ENCODE data around the gene STRN3. TPM values are rescaled to one million over a fixed set of nuclear protein-coding genes. Genes with fewer than 3 reads are reported as not detected.

The STRN3 gene
- total and polyA plus RNA-seq, 2 of the 8 experiments (the other 6 are each of a cell fraction or from before 2014, with no cell fraction given), result 8.7 to 38.1 TPM

DNA sequence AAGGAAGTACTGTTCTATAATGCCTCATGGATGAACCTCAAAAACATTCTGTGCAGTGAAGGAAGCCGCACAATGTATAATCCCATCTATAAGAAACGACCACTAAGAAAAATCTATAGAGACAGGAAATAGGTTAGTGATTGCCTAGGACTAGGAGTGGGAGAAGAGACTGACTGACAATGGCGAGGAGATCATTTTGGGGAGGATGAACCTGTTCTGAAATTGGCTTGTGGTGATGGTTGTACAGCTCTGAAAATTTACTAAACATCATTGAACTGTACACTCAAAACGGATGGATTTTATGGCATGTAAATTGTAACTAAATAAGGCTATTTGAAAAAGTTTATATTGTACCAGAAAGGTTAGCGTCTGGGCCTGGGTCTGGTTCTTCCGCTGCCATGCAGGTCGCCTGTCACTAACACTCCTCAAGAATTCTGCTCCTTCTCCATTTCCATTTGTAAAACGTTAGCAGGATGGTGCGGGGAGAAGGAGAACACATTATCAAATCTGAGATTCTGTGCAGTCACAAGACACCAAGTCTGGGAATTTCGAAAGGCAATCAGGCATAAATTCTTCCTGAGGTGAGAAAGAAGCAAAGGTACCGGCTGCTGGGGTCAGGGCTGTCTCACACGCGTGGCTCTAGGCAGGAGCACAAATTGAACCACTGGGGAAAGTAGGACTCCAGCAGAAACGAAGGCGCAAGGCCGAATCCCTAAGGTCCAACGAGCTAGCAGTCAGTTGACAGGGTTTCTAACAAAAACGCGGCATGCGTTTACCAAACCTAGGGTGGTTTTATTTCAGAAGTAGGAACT is 152.7 kb downstream of the STRN3 start:
- H3K23me2 ChIP-seq (ENCODE audit: low read depth, low read length), result peaks cover 15% of the 10 kb centered on the region; the same call in 1 of the 2 replicates
- H2AK5ac ChIP-seq (ENCODE audit: low read depth, low read length), result no peak overlapping the region
- H2BK5ac ChIP-seq (ENCODE audit: low read depth, low read length), result 0 out of 2 replicates have a peak overlapping the region, but pooled peaks have one; percentile 40
- H4K20me1 ChIP-seq (replicated peaks in 1 of 2; ENCODE audit: control insufficient read depth in 1 of 2, insufficient read depth in 2 of 2, low read length in 2 of 2), result no peaks in the 10 kb centered on the region
- ChIA-PET CTCF (ENCODE audit: partially characterized antibody) (no interaction called here), POLR2A (ENCODE audit: partially characterized antibody) (interaction anchor here (0.6 to 1.3 kb wide), 3 partner anchors 18 to 251 kb away, joined by 3 to 4 read pairs (median 3); partner anchors contain the start of genes SCFD1 and STRN3)
- DNase-seq (ENCODE audit: low read depth in 1 of 2, low spot score in 2 of 2) (no peak), FAIRE-seq (no peak)
- no peak overlapping the region for H3K14ac ChIP-seq (ENCODE audit: insufficient read length)
- H3K56ac ChIP-seq (replicated peaks; ENCODE audit: insufficient read length, low read depth, low read length), result no peak overlapping the region
- H3K4me1 ChIP-seq (replicated peaks in 1 of 4; ENCODE audit: control insufficient read depth in 3 of 4, insufficient read depth in 4 of 4, low read length in 3 of 4), result peaks cover 1 to 23% (median 12%) of the 10 kb centered on the region in 4 experiments
- H3K4me3 ChIP-seq (ENCODE audit: extremely low read depth in 1 of 4, insufficient read depth in 2 of 4, low read depth in 3 of 4, low read length in 4 of 4), result peak overlapping the region; percentile 36 to 68 (median 56)
- no peaks in the 10 kb centered on the region for H3K9me3 ChIP-seq (ENCODE audit: insufficient read depth in 2 of 2, low read depth in 1 of 2, low read length in 1 of 2)
- 0 out of 2 replicates have a peak overlapping the region, but pooled peaks have one; percentile 55 for H2BK20ac ChIP-seq (ENCODE audit: low read length)
- no peaks in the 10 kb centered on the region; a peak in 1 of 4 replicates for H3K79me2 ChIP-seq (ENCODE audit: control insufficient read depth in 1 of 2, insufficient read depth in 2 of 2, low read length in 2 of 2)
- no peak overlapping the region for H3K9ac ChIP-seq (replicated peaks in 1 of 4; ENCODE audit: extremely low read depth in 1 of 4, low read depth in 3 of 4, low read length in 3 of 4)
- H3K4me2 ChIP-seq (ENCODE audit: insufficient read depth in 1 of 2, low read depth in 2 of 2, low read length in 2 of 2), result peak overlapping the region; percentile 89 to 94
- peak overlapping the region; percentile 76; the same call in 1 of the 2 replicates for H2BK15ac ChIP-seq (ENCODE audit: low read length)
- no peak overlapping the region for H3K4ac ChIP-seq (replicated peaks; ENCODE audit: insufficient read length, low read depth, low read length)
- peak overlapping the region; percentile 79 for H2AFZ ChIP-seq (ENCODE audit: low read length)
- H4K91ac ChIP-seq (replicated peaks; ENCODE audit: insufficient read length, low read length), result no peak overlapping the region
- no peak overlapping the region for H2BK12ac ChIP-seq (ENCODE audit: low read depth, low read length)
- peak overlapping the region; percentile 53; the same call in 1 of the 2 replicates for H3K18ac ChIP-seq (ENCODE audit: extremely low read depth, low read length)
- no peak overlapping the region for H4K5ac ChIP-seq (ENCODE audit: insufficient read length, low read depth, low read length)
- WGBS, 2 experiments (ENCODE audit: extremely low coverage in 1 of 2, insufficient coverage in 1 of 2, insufficient read length in 1 of 2, insufficient replicate concordance in 2 of 2, low coverage in 1 of 2, low lambda C conversion rate in 2 of 2, missing lambda C conversion rate in 1 of 2), result 51% methylated on average over 20 of the region's 20 CpGs; no CpG with 5 or more reads in 1 of the 2 experiments
- H4K8ac ChIP-seq (ENCODE audit: extremely low read depth, insufficient read depth, low read length), result no peak overlapping the region
- no peak overlapping the region for H2BK120ac ChIP-seq (replicated peaks; ENCODE audit: low read depth, low read length)
- no peak overlapping the region for H3K27ac ChIP-seq (ENCODE audit: low read depth, low read length)
- H3K23ac ChIP-seq (ENCODE audit: insufficient read length), result no peak overlapping the region
- H3K79me1 ChIP-seq (ENCODE audit: low read depth, low read length), result no peaks in the 10 kb centered on the region
- H3K36me3 ChIP-seq (ENCODE audit: control insufficient read depth in 2 of 4, insufficient read depth in 4 of 4, low read length in 3 of 4), result peaks cover 0 to 4% (median 0%) of the 10 kb centered on the region in 4 experiments; a peak in 1 of 8 replicates
- H3K27me3 ChIP-seq (replicated peaks in 1 of 4; ENCODE audit: control insufficient read depth in 3 of 4, extremely low read depth in 1 of 4, insufficient read depth in 3 of 4, low read length in 3 of 4), result peaks cover 14 to 39% (median 32%) of the 10 kb centered on the region in 4 experiments
- TF ChIP-seq CTCF (IDR thresholded peaks at IDR 0.05; ENCODE audit: control extremely low read depth in 1 of 3, insufficient read depth in 1 of 3, low read depth in 1 of 3, low read length in 3 of 3) (no peak), CREB1 (IDR thresholded peaks at IDR 0.05) (no peak), SIX5 (IDR thresholded peaks at IDR 0.05; ENCODE audit: low read depth, low read length) (no peak), CHD2 (IDR thresholded peaks at IDR 0.05; ENCODE audit: low read length) (no peak), RAD21 (IDR thresholded peaks at IDR 0.05 in 1 of 2, conservative IDR thresholded peaks at IDR 0.05 in 1 of 2; ENCODE audit: low read depth in 2 of 2, low read length in 2 of 2) (no peak), CEBPB (IDR thresholded peaks at IDR 0.05; ENCODE audit: low read depth, low read length) (no peak), BRCA1 (IDR thresholded peaks at IDR 0.05; ENCODE audit: low read depth, low read length) (no peak), MAFK (IDR thresholded peaks at IDR 0.05; ENCODE audit: low read depth, low read length) (no peak)
- TF ChIP-seq, protein P1, sequence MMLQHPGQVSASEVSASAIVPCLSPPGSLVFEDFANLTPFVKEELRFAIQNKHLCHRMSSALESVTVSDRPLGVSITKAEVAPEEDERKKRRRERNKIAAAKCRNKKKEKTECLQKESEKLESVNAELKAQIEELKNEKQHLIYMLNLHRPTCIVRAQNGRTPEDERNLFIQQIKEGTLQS (IDR thresholded peaks at IDR 0.05; ENCODE audit: insufficient read depth, low read depth, low read length), result no peak

Measured in H1 (cell line).